B cell (primary cell): ENCODE measurements around the gene NAPG.

Experiments used
- CTCF ChIP-seq: fragments of 200-600 bp; IDR thresholded peaks from one replicate; pipeline ENCODE4 v1.8.0; 2022; ENCODE audit warnings: antibody characterized with exemption, mild to moderate bottlenecking
- EZH2 ChIP-seq: IDR thresholded peaks from 2 replicates; pipeline ENCODE4 v1.6.1; 2012; ENCODE audit warnings: borderline replicate concordance, low read depth, mild to moderate bottlenecking, moderate library complexity, low read length; ENCODE audit not compliant: insufficient read depth, poor library complexity, severe bottlenecking

GRCh38 chr18:10486362-10486761 is 39.5 kb upstream of the NAPG start:
- TF ChIP-seq CTCF (no peak), EZH2 (no peak)
